ENCODE results near the gene FOSB.

The FOSB gene

GRCh38 chr19:45439190-45439568, 28.6 kb upstream of the FOSB start:
- no peak overlapping the region for H3K23ac ChIP-seq (ENCODE audit: low read length in 2 of 2)
- peak overlapping the region in 1 of 2 experiments; percentile 72 for H3K4me3 ChIP-seq (ENCODE audit: insufficient read depth in 1 of 2, low read depth in 1 of 2, low read length in 2 of 2)
- no peak overlapping the region for H4K8ac ChIP-seq (ENCODE audit: low read length)
- 69% methylated on average over 6 of the region's 10 CpGs for WGBS
- no peak overlapping the region for H2BK120ac ChIP-seq (ENCODE audit: low read depth, low read length)
- H3K27ac ChIP-seq (ENCODE audit: low read length, poor library complexity, severe bottlenecking): no peak overlapping the region
- peak overlapping the region; percentile 85 for H3K9ac ChIP-seq (ENCODE audit: low read length)
- H2BK12ac ChIP-seq (ENCODE audit: low read length in 2 of 2): no peak overlapping the region
- H2AK5ac ChIP-seq (ENCODE audit: low read length, severe bottlenecking): no peak overlapping the region
- H3K4ac ChIP-seq (ENCODE audit: low read depth in 1 of 2, low read length in 2 of 2): no peak overlapping the region
- DNase-seq: no peak
- no peaks in the 10 kb centered on the region for H3K27me3 ChIP-seq (ENCODE audit: control insufficient read depth in 1 of 2, insufficient read depth in 1 of 2, low read length in 2 of 2)
- H3K14ac ChIP-seq (ENCODE audit: low read length in 2 of 2): no peak overlapping the region
- no peak overlapping the region for H3K4me2 ChIP-seq (ENCODE audit: low read length, poor library complexity, severe bottlenecking)
- H4K91ac ChIP-seq (ENCODE audit: low read length): no peak overlapping the region
- H3K36me3 ChIP-seq (ENCODE audit: control insufficient read depth in 1 of 2, insufficient read depth in 2 of 2, low read depth in 1 of 2, low read length in 2 of 2): no peaks in the 10 kb centered on the region
- no peak overlapping the region for H2BK5ac ChIP-seq (ENCODE audit: low read depth, low read length, poor library complexity, severe bottlenecking)
- no peaks in the 10 kb centered on the region for H3K79me1 ChIP-seq (replicated peaks; ENCODE audit: low read length, poor library complexity, severe bottlenecking)
- H2AFZ ChIP-seq (ENCODE audit: low read depth, low read length): no peak overlapping the region
- peaks cover 15% of the 10 kb centered on the region for H3K4me1 ChIP-seq (ENCODE audit: control insufficient read depth, insufficient read depth, low read depth, low read length)
- no peak overlapping the region for H3K18ac ChIP-seq (ENCODE audit: low read depth in 1 of 2, low read length in 2 of 2)
- H2BK15ac ChIP-seq (ENCODE audit: low read depth, poor library complexity, severe bottlenecking): no peak overlapping the region
- H3K9me3 ChIP-seq (ENCODE audit: control insufficient read depth, low read length): no peaks in the 10 kb centered on the region

GRCh38 chr19:45439569-45440258, 28.1 kb upstream of the FOSB start:
- peak overlapping the region; percentile 80 for H4K8ac ChIP-seq (ENCODE audit: low read length)
- H3K27me3 ChIP-seq (ENCODE audit: control insufficient read depth in 1 of 2, insufficient read depth in 1 of 2, low read length in 2 of 2): no peaks in the 10 kb centered on the region
- 1% methylated on average over 48 of the region's 78 CpGs for WGBS

GRCh38 chr19:45440259-45440638, 27.5 kb upstream of the FOSB start:
- Histone ChIP-seq H3K23ac (ENCODE audit: low read length in 2 of 2) (no peak overlapping the region), H3K4me1 (ENCODE audit: control insufficient read depth, insufficient read depth, low read depth, low read length) (peaks cover 21% of the 10 kb centered on the region), H2BK5ac (ENCODE audit: low read depth, low read length, poor library complexity, severe bottlenecking) (no peak overlapping the region), H3K27me3 (ENCODE audit: control insufficient read depth in 1 of 2, insufficient read depth in 1 of 2, low read length in 2 of 2) (no peaks in the 10 kb centered on the region), H4K8ac (ENCODE audit: low read length) (peak overlapping the region; percentile 80), H3K4me2 (ENCODE audit: low read length, poor library complexity, severe bottlenecking) (peak overlapping the region; percentile 78), H2AK5ac (ENCODE audit: low read length, severe bottlenecking) (no peak overlapping the region), H2BK12ac (ENCODE audit: low read length in 2 of 2) (peak overlapping the region; percentile 22 to 96), H3K79me1 (replicated peaks; ENCODE audit: low read length, poor library complexity, severe bottlenecking) (no peaks in the 10 kb centered on the region), H4K91ac (ENCODE audit: low read length) (peak overlapping the region; percentile 79), H3K9ac (ENCODE audit: low read length) (peak overlapping the region; percentile 85), H2AFZ (ENCODE audit: low read depth, low read length) (peak overlapping the region; percentile 70), H3K4me3 (ENCODE audit: insufficient read depth in 1 of 2, low read depth in 1 of 2, low read length in 2 of 2) (peak overlapping the region; percentile 71 to 72), H3K18ac (ENCODE audit: low read depth in 1 of 2, low read length in 2 of 2) (peak overlapping the region; percentile 25 to 92), H3K36me3 (ENCODE audit: control insufficient read depth in 1 of 2, insufficient read depth in 2 of 2, low read depth in 1 of 2, low read length in 2 of 2) (no peaks in the 10 kb centered on the region), H3K4ac (ENCODE audit: low read depth in 1 of 2, low read length in 2 of 2) (peak overlapping the region in 1 of 2 experiments; percentile 94), H3K9me3 (ENCODE audit: control insufficient read depth, low read length) (no peaks in the 10 kb centered on the region), H2BK120ac (ENCODE audit: low read depth, low read length) (peak overlapping the region; percentile 56), H3K14ac (ENCODE audit: low read length in 2 of 2) (peak overlapping the region in 1 of 2 experiments; percentile 57), H2BK15ac (ENCODE audit: low read depth, poor library complexity, severe bottlenecking) (peak overlapping the region; percentile 92), H3K27ac (ENCODE audit: low read length, poor library complexity, severe bottlenecking) (no peak overlapping the region)
- 73% methylated on average over 7 of the region's 9 CpGs for WGBS
- no peak for DNase-seq

More at GRCh38 chr19:45439569-45440258, 28.1 kb upstream of the FOSB start:
- no peak overlapping the region for H2AK5ac ChIP-seq (ENCODE audit: low read length, severe bottlenecking)
- H4K91ac ChIP-seq (ENCODE audit: low read length): peak overlapping the region; percentile 79
- no peaks in the 10 kb centered on the region for H3K9me3 ChIP-seq (ENCODE audit: control insufficient read depth, low read length)
- peak overlapping the region in 1 of 2 experiments; percentile 64 for H3K23ac ChIP-seq (ENCODE audit: low read length in 2 of 2)
- H3K4me1 ChIP-seq (ENCODE audit: control insufficient read depth, insufficient read depth, low read depth, low read length): peaks cover 21% of the 10 kb centered on the region
- H3K18ac ChIP-seq (ENCODE audit: low read depth in 1 of 2, low read length in 2 of 2): peak overlapping the region; percentile 25 to 92
- DNase-seq: peak; percentile 88
- no peaks in the 10 kb centered on the region for H3K36me3 ChIP-seq (ENCODE audit: control insufficient read depth in 1 of 2, insufficient read depth in 2 of 2, low read depth in 1 of 2, low read length in 2 of 2)
- H3K14ac ChIP-seq (ENCODE audit: low read length in 2 of 2): peak overlapping the region in 1 of 2 experiments; percentile 95
- H2BK15ac ChIP-seq (ENCODE audit: low read depth, poor library complexity, severe bottlenecking): peak overlapping the region; percentile 92
- H3K4ac ChIP-seq (ENCODE audit: low read depth in 1 of 2, low read length in 2 of 2): peak overlapping the region in 1 of 2 experiments; percentile 94
- H2BK5ac ChIP-seq (ENCODE audit: low read depth, low read length, poor library complexity, severe bottlenecking): peak overlapping the region; percentile 36
- no peak overlapping the region for H3K27ac ChIP-seq (ENCODE audit: low read length, poor library complexity, severe bottlenecking)
- H3K4me2 ChIP-seq (ENCODE audit: low read length, poor library complexity, severe bottlenecking): peak overlapping the region; percentile 78
- H3K4me3 ChIP-seq (ENCODE audit: insufficient read depth in 1 of 2, low read depth in 1 of 2, low read length in 2 of 2): peak overlapping the region; percentile 71 to 72
- H3K9ac ChIP-seq (ENCODE audit: low read length): peak overlapping the region; percentile 85
- H3K79me1 ChIP-seq (replicated peaks; ENCODE audit: low read length, poor library complexity, severe bottlenecking): no peaks in the 10 kb centered on the region
- peak overlapping the region; percentile 56 for H2BK120ac ChIP-seq (ENCODE audit: low read depth, low read length)
- peak overlapping the region; percentile 22 to 96 for H2BK12ac ChIP-seq (ENCODE audit: low read length in 2 of 2)
- H2AFZ ChIP-seq (ENCODE audit: low read depth, low read length): peak overlapping the region; percentile 70

GRCh38 chr19:45440873-45441654, 26.7 kb upstream of the FOSB start:
- Histone ChIP-seq H2BK12ac (ENCODE audit: low read length in 2 of 2) (peak overlapping the region; percentile 6 to 95), H2BK5ac (ENCODE audit: low read depth, low read length, poor library complexity, severe bottlenecking) (no peak overlapping the region), H2BK15ac (ENCODE audit: low read depth, poor library complexity, severe bottlenecking) (no peak overlapping the region), H3K14ac (ENCODE audit: low read length in 2 of 2) (peak overlapping the region in 1 of 2 experiments; percentile 45), H3K4ac (ENCODE audit: low read depth in 1 of 2, low read length in 2 of 2) (peak overlapping the region in 1 of 2 experiments; percentile 26), H3K18ac (ENCODE audit: low read depth in 1 of 2, low read length in 2 of 2) (peak overlapping the region in 1 of 2 experiments; percentile 76), H3K4me3 (ENCODE audit: insufficient read depth in 1 of 2, low read depth in 1 of 2, low read length in 2 of 2) (no peak overlapping the region), H3K79me1 (replicated peaks; ENCODE audit: low read length, poor library complexity, severe bottlenecking) (no peaks in the 10 kb centered on the region), H4K91ac (ENCODE audit: low read length) (peak overlapping the region; percentile 12), H3K9ac (ENCODE audit: low read length) (peak overlapping the region; percentile 36), H3K4me1 (ENCODE audit: control insufficient read depth, insufficient read depth, low read depth, low read length) (peaks cover 21% of the 10 kb centered on the region), H2AFZ (ENCODE audit: low read depth, low read length) (peak overlapping the region; percentile 70), H4K8ac (ENCODE audit: low read length) (peak overlapping the region; percentile 21), H3K23ac (ENCODE audit: low read length in 2 of 2) (peak overlapping the region in 1 of 2 experiments; percentile 92), H2BK120ac (ENCODE audit: low read depth, low read length) (no peak overlapping the region), H3K4me2 (ENCODE audit: low read length, poor library complexity, severe bottlenecking) (no peak overlapping the region), H3K27ac (ENCODE audit: low read length, poor library complexity, severe bottlenecking) (no peak overlapping the region), H3K36me3 (ENCODE audit: control insufficient read depth in 1 of 2, insufficient read depth in 2 of 2, low read depth in 1 of 2, low read length in 2 of 2) (no peaks in the 10 kb centered on the region), H2AK5ac (ENCODE audit: low read length, severe bottlenecking) (no peak overlapping the region), H3K9me3 (ENCODE audit: control insufficient read depth, low read length) (no peaks in the 10 kb centered on the region), H3K27me3 (ENCODE audit: control insufficient read depth in 1 of 2, insufficient read depth in 1 of 2, low read length in 2 of 2) (no peaks in the 10 kb centered on the region)
- peak; percentile 79 for DNase-seq
- 94% methylated on average over 9 of the region's 9 CpGs for WGBS

Data from mesenchymal stem cell (in vitro differentiated cells and primary cell).